Medulla oblongata (tissue), 1 donor: ENCODE results near the gene CLDN7.
"Not testable (repeated sequence)": the region's sequence is repeated elsewhere in the genome, so short reads cannot be mapped to it uniquely, and the experiment has no call there.

Experiments
- DNase-seq: peaks from one replicate; pipeline ENCODE4 v3.0.0-alpha.2; 2015; ENCODE audit errors: extremely low spot score

The CLDN7 gene

GRCh38 chr17:7256766-7257456 lies 5.4 kb downstream of the CLDN7 start:
- no peak for DNase-seq

DNA sequence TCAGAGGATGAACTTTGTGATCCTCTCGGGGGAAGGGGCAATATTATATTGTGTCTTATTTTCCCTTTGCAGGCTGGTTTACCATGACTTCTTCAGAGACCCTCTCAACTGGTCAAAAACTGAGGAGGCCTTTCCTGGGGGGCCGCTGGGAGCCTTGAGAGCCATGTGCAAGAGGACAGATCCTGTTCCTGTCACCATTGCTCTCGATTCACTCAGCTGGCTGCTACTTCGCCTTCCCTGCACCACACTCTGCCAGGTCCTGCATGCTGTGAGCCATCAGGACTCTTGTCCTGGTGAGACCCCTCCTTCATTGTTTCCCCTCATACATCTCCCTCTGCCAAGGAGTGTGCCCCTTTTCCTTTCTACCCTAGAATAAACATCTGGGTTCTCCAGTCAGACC lies 7.8 kb downstream of the CLDN7 start:
- DNase-seq, result no peak

DNA sequence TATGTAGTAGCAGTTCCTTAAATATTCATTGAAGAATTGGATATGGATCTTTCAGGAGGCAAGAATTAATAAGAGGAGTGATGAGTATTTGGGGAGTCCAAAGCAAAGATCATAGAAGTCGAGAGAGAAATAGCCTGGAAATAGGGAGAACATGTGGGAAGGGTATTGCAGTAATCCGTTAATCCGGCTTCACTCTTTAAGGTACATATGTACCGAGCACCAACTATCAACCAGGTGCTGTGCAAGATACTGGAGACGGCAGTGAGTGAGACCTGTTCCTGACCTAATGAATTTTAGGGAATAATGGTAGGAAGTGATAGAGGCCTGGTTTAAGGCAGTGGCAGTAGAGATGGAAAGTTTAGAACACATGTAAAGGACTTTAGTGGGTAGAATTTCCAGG lies 9.2 kb downstream of the CLDN7 start:
- no peak for DNase-seq

DNA sequence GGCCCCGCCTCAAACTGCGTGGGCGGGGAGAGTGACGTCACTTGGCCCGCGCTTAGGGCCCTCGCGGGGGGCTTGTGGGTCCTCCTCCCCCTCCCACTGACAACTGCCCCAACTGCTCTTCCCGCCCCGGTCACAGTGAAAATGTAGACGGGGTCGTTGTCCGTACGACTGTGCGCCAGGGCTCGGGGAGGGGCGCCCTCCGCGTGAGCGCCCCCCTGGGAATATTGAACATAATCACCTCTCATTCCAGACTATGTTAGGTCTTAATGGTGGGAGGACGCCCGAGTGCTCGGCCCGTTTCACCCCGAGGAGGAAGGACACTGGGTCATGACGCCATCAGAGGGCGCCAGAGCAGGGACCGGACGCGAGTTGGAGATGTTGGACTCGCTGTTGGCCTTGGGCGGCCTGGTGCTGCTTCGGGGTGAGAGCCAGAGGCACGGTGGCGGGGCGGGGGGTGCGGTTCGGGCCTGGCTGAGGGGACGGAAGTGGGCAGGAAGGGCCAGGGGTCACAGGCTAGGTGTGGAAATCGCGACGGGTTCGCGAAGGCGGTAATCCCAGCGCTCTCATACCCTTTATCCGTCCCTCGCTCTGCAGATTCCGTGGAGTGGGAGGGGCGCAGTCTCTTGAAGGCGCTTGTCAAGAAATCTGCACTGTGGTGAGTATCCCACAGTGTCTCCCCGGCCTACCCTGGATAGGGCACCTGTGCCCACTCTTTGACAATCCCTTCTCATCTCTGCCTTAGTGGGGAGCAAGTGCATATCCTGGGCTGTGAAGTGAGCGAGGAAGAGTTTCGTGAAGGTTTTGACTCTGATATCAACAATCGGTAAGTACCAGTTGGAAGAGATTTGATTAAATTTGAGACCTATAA lies 9.9 kb downstream of the CLDN7 start, which contains the start of gene ELP5:
Gene ELP5, plus strand, starts transcription at position 40 of the 868 bp plus-strand sequence. Its CDS starts 336 bp downstream, at position 376.
- DNase-seq, result peak; percentile 95

DNA sequence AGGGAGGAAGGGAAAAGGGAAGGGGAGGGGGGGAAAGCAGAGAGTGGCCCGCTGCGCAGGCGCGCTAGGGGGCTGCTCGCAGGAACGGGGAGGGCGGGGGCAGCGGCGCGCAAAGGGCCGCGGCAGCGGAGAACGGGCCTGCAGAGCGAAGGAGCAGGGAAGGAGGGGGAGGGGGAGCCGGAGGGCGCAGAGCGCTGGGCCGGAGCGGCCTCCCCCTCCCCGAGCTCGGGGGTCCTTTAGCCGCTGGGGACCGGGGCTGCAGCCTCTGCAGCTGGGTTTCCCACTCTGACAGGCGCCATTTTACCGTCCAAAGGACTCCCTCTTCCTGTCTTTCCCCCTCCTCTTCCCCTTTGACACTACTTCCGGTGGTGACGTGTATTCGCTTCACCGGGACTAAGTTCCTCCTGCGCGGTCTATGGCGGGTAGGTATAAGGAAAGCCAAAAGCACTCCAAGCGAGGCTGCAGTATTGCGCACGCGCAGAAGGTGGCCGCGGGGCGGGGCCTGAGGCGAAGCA lies 10.6 kb downstream of the CLDN7 start, which contains the start of gene CTDNEP1:
Gene CTDNEP1, minus strand, starts transcription at position 74 of the 515 bp plus-strand sequence. CDS start 438 bp downstream, outside the sequence.
- DNase-seq, result peak; percentile 100

GRCh38 chr17:7250695-7251627 lies 11.3 kb downstream of the CLDN7 start:
- DNase-seq, result no peak

DNA sequence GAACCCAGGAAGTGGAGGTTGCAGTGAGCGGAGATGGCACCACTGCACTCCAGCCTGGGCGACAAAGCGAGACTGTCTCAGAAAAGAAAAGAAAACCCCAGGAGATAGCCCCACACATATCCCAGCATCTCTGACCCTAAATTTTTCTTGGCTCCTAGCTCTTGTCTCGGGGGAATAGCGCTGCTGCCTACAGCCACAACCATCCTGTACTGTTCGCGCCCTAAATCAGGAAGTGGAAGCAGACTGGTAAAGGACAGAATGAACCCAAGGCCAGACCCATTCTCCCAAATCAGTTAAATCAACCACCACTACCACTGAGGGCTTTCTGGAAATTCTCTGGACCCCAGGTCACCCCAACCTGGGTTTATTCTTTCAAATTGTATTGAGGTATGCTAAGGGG lies 12.4 kb downstream of the CLDN7 start:
- no peak for DNase-seq

DNA sequence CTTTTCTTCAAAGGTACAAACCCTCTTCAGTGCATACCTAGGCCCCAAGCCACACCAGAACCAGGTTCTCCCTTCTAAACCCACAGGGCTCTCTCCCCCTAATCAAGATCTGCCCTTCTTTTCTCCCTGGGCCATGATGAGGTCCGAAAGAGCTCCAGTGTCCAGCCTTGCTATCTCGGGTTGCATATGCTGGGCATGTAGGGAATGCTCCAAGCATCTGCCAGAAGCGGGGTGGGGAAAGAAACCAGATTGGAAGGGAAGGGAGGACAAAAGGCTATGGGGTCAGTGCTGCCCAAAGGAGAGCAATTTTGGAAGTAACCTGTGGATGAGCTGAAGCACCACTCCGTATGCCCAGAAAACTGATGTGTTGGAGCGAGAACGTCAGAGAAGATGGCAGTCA lies 13.1 kb downstream of the CLDN7 start:
- DNase-seq, result no peak

- DNase-seq, result no peak
Observed at GRCh38 chr17:7248796-7249195, 13.5 kb downstream of the CLDN7 start.

- DNase-seq, result no peak
Observed at GRCh38 chr17:7246779-7247178, 15.5 kb downstream of the CLDN7 start.

- not testable (repeated sequence) for DNase-seq
Observed at GRCh38 chr17:7243838-7244237, 18.4 kb downstream of the CLDN7 start.

DNA sequence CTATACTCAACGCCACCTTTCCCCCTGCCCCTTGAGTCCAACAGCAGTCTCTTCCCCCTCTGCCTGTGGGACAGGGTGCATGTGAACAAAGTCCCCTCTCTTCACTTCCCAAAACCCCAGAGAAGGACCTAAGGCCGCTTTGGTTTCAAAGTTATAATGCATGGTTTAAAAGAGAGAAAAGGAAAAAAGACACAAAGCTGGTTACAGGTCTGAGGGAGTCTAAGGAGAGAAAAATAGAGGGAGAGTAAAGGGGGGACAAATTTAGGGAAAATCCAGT lies 18.9 kb downstream of the CLDN7 start:
- no peak for DNase-seq

DNA sequence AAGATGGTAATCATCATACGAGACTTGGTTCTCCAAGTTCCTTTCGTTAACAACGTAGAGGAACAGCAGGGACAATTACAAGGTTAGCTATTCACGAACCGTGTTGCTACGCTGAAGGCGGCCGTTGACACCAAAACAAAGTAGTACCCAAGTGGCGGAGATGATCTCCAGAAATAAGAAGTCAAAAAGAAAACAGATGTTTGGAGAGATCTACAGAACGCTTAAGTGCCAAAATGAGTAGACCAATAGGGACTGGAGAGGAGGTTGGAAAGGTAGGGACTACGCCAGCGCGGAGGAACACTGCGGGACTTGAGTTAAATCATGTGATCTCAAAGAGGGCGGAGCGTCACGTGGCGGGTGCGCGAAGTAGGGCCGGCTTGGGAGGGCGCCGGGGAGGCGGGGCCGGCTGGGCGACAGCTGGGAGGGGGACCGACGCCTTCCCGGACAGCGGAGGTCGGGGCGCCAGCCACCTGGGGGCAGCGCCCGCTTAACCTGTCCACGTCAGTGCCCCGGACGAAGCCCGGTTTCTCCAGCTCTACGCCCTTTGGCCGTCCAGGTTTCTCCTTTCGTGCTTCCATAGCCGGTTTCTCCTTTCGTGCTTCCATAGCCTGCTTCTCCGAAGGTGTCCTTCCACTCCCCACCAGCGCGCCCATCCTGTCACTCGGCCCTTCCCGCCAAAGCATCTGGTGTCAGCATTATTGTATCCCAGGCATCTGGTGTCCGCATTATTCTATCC lies 19.4 kb downstream of the CLDN7 start:
- peak; percentile 95 for DNase-seq

DNA sequence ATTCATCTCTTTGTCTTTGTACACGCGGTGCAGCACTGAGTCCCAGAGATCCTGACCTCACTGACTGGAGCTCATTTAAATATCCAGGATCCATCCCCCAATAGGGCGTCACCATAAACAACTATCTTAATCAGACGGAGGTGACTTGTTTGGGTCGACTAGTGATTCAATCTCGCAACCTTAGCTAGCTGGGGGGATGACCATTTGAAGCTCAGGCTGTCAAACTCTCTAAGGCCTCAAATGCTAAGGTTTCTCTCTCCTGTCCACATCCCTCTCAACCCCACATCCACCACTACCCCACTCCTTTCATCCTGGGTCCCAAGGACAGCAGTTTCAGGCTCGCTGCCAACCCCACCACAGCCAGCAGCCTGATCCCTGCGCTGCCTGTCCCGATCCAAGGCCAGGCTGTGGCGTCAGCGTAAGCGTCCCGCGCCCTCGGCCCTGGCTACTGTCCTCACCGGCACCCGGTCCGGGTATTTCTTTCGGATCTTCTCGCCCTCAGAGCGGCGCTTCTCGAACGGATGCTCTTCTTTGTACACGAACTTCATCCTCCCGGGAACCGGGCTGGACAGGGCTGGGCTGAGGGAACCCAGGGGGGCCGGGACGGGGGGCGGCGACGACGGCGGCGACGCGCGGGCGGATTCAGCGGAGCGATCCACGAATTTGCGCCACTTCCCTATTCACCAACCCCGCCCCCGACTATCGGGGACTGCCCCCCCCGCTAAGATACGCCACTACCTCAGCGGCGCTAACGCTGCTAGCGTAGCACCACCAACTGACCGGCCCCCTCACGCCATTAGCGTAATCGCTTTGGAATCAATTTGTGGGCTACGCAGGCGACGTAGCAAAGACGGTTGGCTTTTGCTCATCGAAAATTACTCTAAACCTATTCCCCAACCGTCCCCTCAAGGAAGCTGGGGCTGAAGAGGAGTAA lies 20.2 kb downstream of the CLDN7 start, which contains the start of gene GABARAP:
Gene GABARAP, minus strand, starts transcription at position 667 of the 934 bp plus-strand sequence. Its CDS starts 119 bp downstream, at position 548.
- DNase-seq, result peak; percentile 96

- DNase-seq, result no peak
Observed at GRCh38 chr17:7241090-7241733, 21.1 kb downstream of the CLDN7 start.

DNA sequence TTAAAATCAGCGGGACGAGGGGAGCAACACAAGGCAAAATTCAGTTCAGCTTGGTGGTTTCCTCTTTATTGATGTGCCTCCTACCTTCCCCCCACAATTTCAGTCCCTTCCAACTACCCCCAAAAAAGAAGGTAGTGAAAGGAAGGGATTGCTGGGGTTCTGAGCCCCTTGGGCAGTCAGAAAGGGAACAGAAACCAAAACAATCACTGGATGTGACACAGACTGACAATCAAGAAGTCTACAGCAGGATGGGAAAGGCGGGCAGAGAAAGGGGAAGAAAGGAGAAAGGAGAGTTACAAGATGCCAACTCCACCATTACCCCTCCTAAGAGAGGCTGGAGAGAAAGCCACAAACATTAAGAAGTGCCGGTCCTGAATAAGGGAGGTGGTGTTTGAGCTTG lies 21.9 kb downstream of the CLDN7 start:
- DNase-seq, result peak; percentile 78

GRCh38 chr17:7239091-7240027 lies 22.9 kb downstream of the CLDN7 start, which contains the start of gene PHF23:
TSS of gene PHF23 (minus strand) at chr17:7239457. CDS start at chr17:7239279, 178 bp downstream.
- DNase-seq, result peak; percentile 100
